ENCODE data around the gene BEST1. TPM values are rescaled to one million over a fixed set of nuclear protein-coding genes. Genes with fewer than 3 reads are reported as not detected.
A peak's percentile ranks its signal among the peaks of the same experiment; 100 is the strongest.

BEST1 gene
- polyA plus RNA-seq, 2 of the 4 experiments (the other 2 are of a cell fraction) = 1.2 to 1.9 TPM

- TF ChIP-seq CTCF (IDR thresholded peaks at IDR 0.05) (no peak), CEBPB (IDR thresholded peaks at IDR 0.05) (no peak), BCL3 (IDR thresholded peaks at IDR 0.05) (no peak), HOXB13 (CRISPR knock-in tag; IDR thresholded peaks at IDR 0.05; ENCODE audit: low read depth) (no peak)
Measured at GRCh38 chr11:61918251-61918937, 31.8 kb upstream of the BEST1 start (continued).

GRCh38 chr11:61918938-61919704, 31.0 kb upstream of the BEST1 start:
- Histone ChIP-seq H3K9me3 (no peaks in the 10 kb centered on the region), H3K4me2 (peak overlapping the region; percentile 78; the same call in 2 of the 3 replicates), H3K27ac (peak overlapping the region; percentile 63 to 73; a peak in 5 of 6 replicates), H3K4me3 (no peak overlapping the region), H3K4me1 (peaks cover 38% of the 10 kb centered on the region)
- no peak for ATAC-seq
- WGBS (ENCODE audit: missing lambda C conversion rate) = 96% methylated on average over 6 of the region's 6 CpGs
- TF ChIP-seq FOSB (CRISPR knock-in tag; IDR thresholded peaks at IDR 0.05) (no peak), ZSCAN20 (CRISPR knock-in tag; IDR thresholded peaks at IDR 0.05) (no peak), CTCF (IDR thresholded peaks at IDR 0.05) (no peak), RARB (CRISPR knock-in tag; IDR thresholded peaks at IDR 0.05) (no peak), ZNF302 (CRISPR knock-in tag; IDR thresholded peaks at IDR 0.05) (no peak), REST (IDR thresholded peaks at IDR 0.05) (no peak), EHMT2 (IDR thresholded peaks at IDR 0.05; ENCODE audit: low read depth) (no peak), EHF (CRISPR knock-in tag; IDR thresholded peaks at IDR 0.05) (no peak), CHD4 (IDR thresholded peaks at IDR 0.05; ENCODE audit: borderline replicate concordance) (no peak), MAZ (IDR thresholded peaks at IDR 0.05; ENCODE audit: borderline replicate concordance, low read depth, low read length) (no peak), POLR2AphosphoS2 (conservative IDR thresholded peaks at IDR 0.05; ENCODE audit: low read length) (no peak), NR3C1 (IDR thresholded peaks at IDR 0.05) (no peak), SMC3 (IDR thresholded peaks at IDR 0.05) (no peak), MAX (IDR thresholded peaks at IDR 0.05) (no peak), HOXA7 (CRISPR knock-in tag; IDR thresholded peaks at IDR 0.05) (no peak), TFCP2L1 (CRISPR knock-in tag; IDR thresholded peaks at IDR 0.05) (no peak), RAD21 (conservative IDR thresholded peaks at IDR 0.05 in 1 of 2, IDR thresholded peaks at IDR 0.05 in 1 of 2) (no peak), MAFK (IDR thresholded peaks at IDR 0.05; ENCODE audit: partially characterized antibody) (no peak), EP300 (IDR thresholded peaks at IDR 0.05) (no peak)
- POLR2A ChIA-PET = no interaction called here
- no peak for FAIRE-seq
- no peak for DNase-seq (ENCODE audit: low read depth in 1 of 2, low spot score in 1 of 2)
- CTCF ChIA-PET = interaction anchor here (0.6 to 3.1 kb wide), 10 partner anchors 19 to 189 kb away, joined by 3 to 22 read pairs (median 4); no protein-coding TSS in a partner anchor

All from A549 (cell line).